Astrocyte (in vitro differentiated cells and primary cell): ENCODE measurements around the gene MPHOSPH9. TPM values are rescaled to one million over a fixed set of nuclear protein-coding genes. Genes with fewer than 3 reads are reported as not detected.

Experiments
- DNase-seq: peaks from one replicate; pipeline ENCODE4 v3.0.0-alpha.2; 2010; ENCODE audit warnings: low read depth
- FAIRE-seq: peaks from 2 replicates; lab custom pipeline; 2011; peaks lifted over from hg19 to GRCh38; lab: Jason Lieb, UNC
- H2AFZ ChIP-seq: 2 replicates; pipeline ENCODE4 v1.6.0; 2012; ENCODE audit warnings: low read depth, low read length, inconsistent platforms
- H3K27ac ChIP-seq: 2 replicates; pipeline ENCODE4 v1.5.1; 2011; ENCODE audit warnings: low read depth, low read length, inconsistent platforms
- H3K27me3 ChIP-seq: 2 replicates; pipeline ENCODE4 v1.6.0; 2011; ENCODE audit warnings: low read length, inconsistent platforms; ENCODE audit not compliant: insufficient read depth
- H3K36me3 ChIP-seq: 2 replicates; pipeline ENCODE4 v1.5.1; 2011; ENCODE audit warnings: low read length, inconsistent platforms; ENCODE audit not compliant: insufficient read depth
- H3K4me1 ChIP-seq: 2 replicates; pipeline ENCODE4 v1.5.1; 2011; ENCODE audit warnings: low read length, inconsistent platforms; ENCODE audit not compliant: insufficient read depth
- H3K4me2 ChIP-seq: 2 replicates; pipeline ENCODE4 v1.6.0; 2012; ENCODE audit warnings: low read length, inconsistent platforms
- H3K4me3 ChIP-seq: 2 replicates; pipeline ENCODE4 v1.5.1; 2011; ENCODE audit warnings: low read depth, mild to moderate bottlenecking, low read length, inconsistent platforms; ENCODE audit not compliant: insufficient read depth
- H3K79me2 ChIP-seq: 2 replicates; pipeline ENCODE4 v1.6.0; 2012; ENCODE audit warnings: mild to moderate bottlenecking, low read length, inconsistent platforms; ENCODE audit not compliant: insufficient read depth
- H3K9ac ChIP-seq: 2 replicates; pipeline ENCODE4 v1.6.0; 2012; ENCODE audit warnings: mild to moderate bottlenecking, low read length, inconsistent platforms
- H3K9me3 ChIP-seq: 2 replicates; pipeline ENCODE4 v1.5.1; 2012; ENCODE audit warnings: low read depth, mild to moderate bottlenecking, low read length, inconsistent platforms; ENCODE audit not compliant: insufficient read depth
- H4K20me1 ChIP-seq: 2 replicates; pipeline ENCODE4 v1.6.0; 2012; ENCODE audit warnings: low read length, inconsistent platforms; ENCODE audit not compliant: insufficient read depth
- H3K27ac Mint-ChIP-seq: one replicate; pipeline ENCODE4 v1.8.0; 2021; ENCODE audit warnings: mild to moderate bottlenecking, mixed read lengths; ENCODE audit not compliant: unreplicated experiment
- H3K27me3 Mint-ChIP-seq: one replicate; pipeline ENCODE4 v1.8.0; 2021; ENCODE audit warnings: low read depth, mixed read lengths; ENCODE audit not compliant: unreplicated experiment
- H3K36me3 Mint-ChIP-seq: one replicate; pipeline ENCODE4 v1.8.0; 2021; ENCODE audit warnings: low read depth, mixed read lengths; ENCODE audit not compliant: unreplicated experiment
- H3K4me1 Mint-ChIP-seq: one replicate; pipeline ENCODE4 v1.8.0; 2021; ENCODE audit warnings: low read depth, mixed read lengths; ENCODE audit not compliant: unreplicated experiment
- H3K4me3 Mint-ChIP-seq: one replicate; pipeline ENCODE4 v1.8.0; 2021; ENCODE audit warnings: mild to moderate bottlenecking, moderate library complexity, mixed read lengths; ENCODE audit not compliant: unreplicated experiment
- H3K9me3 Mint-ChIP-seq: one replicate; pipeline ENCODE4 v1.8.0; 2021; ENCODE audit warnings: mild to moderate bottlenecking, mixed read lengths; ENCODE audit not compliant: unreplicated experiment
- EZH2 ChIP-seq: IDR thresholded peaks from 2 replicates; pipeline ENCODE4 v1.6.1; 2012; ENCODE audit warnings: mild to moderate bottlenecking, low read length, inconsistent platforms; ENCODE audit not compliant: insufficient read depth
- total RNA-seq: library from RNA; stranded (reverse); gene quantifications from 2 replicates; pipeline ENCODE4 v1.2.1, GENCODE V29; 2021
- TF ChIP-seq, protein P1 (sequence below): IDR thresholded peaks from 2 replicates; pipeline ENCODE4 v1.5.1; 2011; ENCODE audit warnings: low read depth, mild to moderate bottlenecking, inconsistent platforms, low read length, moderate library complexity; ENCODE audit not compliant: insufficient read depth

The MPHOSPH9 gene
- total RNA-seq, 1 donor from 2014 or later: 24.9 TPM

DNA sequence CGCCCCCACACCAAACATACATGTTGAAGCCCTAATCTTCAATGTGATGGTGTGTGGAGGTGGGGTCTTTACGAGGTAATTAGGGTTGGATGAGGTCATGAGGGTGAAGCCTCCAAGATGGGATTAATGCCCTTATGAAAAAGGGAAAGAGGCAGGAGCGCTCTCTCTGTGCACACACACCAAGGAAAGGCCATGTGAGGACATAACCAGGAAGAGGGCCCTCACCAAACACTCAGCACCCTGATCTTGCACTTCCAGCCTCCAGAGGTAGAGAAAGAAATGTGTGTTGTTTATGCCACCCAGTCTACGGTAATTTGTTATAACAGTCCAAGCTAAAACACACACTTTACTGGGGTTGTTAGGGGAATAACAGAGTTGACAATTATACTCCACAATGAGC is 67.4 kb downstream of the MPHOSPH9 start:
- no peak overlapping the region for H3K27ac Mint-ChIP-seq
- H3K36me3 Mint-ChIP-seq: peaks cover 1% of the 10 kb centered on the region
- no peak overlapping the region for H2AFZ ChIP-seq
- no peak overlapping the region for H3K9ac ChIP-seq
- peaks cover 4% of the 10 kb centered on the region for H4K20me1 ChIP-seq
- H3K4me1 Mint-ChIP-seq: peaks cover 7% of the 10 kb centered on the region
- no peak overlapping the region for H3K4me3 Mint-ChIP-seq
- H3K4me2 ChIP-seq: no peak overlapping the region
- H3K9me3 ChIP-seq: no peaks in the 10 kb centered on the region
- no peaks in the 10 kb centered on the region for H3K4me1 ChIP-seq
- no peak overlapping the region for H3K27ac ChIP-seq
- H3K4me3 ChIP-seq: no peak overlapping the region
- TF ChIP-seq, protein P1, sequence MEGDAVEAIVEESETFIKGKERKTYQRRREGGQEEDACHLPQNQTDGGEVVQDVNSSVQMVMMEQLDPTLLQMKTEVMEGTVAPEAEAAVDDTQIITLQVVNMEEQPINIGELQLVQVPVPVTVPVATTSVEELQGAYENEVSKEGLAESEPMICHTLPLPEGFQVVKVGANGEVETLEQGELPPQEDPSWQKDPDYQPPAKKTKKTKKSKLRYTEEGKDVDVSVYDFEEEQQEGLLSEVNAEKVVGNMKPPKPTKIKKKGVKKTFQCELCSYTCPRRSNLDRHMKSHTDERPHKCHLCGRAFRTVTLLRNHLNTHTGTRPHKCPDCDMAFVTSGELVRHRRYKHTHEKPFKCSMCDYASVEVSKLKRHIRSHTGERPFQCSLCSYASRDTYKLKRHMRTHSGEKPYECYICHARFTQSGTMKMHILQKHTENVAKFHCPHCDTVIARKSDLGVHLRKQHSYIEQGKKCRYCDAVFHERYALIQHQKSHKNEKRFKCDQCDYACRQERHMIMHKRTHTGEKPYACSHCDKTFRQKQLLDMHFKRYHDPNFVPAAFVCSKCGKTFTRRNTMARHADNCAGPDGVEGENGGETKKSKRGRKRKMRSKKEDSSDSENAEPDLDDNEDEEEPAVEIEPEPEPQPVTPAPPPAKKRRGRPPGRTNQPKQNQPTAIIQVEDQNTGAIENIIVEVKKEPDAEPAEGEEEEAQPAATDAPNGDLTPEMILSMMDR: no peak
- no peak for TF ChIP-seq EZH2
- H3K27me3 ChIP-seq: no peaks in the 10 kb centered on the region
- FAIRE-seq (no peak), DNase-seq (no peak)
- H3K79me2 ChIP-seq: no peaks in the 10 kb centered on the region
- no peaks in the 10 kb centered on the region for H3K9me3 Mint-ChIP-seq
- peaks cover 15% of the 10 kb centered on the region for H3K36me3 ChIP-seq
- no peaks in the 10 kb centered on the region for H3K27me3 Mint-ChIP-seq

DNA sequence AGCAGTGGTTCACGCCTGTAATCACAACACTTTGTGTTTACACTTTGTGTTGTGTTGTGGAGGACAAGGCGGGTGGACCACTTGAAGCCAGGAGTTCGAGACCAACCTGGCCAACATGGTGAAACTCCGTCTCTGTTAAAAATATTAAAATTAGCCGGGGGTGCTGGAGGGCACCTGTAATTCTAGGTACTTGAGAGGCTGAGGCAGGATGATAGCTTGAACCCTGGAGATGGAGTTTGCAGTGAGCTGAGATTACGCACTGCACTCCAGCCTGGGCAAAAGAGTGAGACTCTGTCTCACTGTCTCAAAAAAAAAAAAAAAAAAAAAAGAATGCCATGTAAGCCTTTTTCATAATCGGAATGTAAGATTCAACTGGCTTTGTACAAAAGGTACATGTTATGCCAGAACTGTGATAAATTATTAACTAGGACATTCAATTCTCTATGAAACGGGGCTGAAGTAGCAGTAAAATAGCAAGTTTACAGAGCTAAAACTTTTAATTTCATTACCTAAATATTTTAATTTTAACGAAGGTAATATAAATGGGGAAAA is 68.2 kb downstream of the MPHOSPH9 start:
- peaks cover 4% of the 10 kb centered on the region for H4K20me1 ChIP-seq
- FAIRE-seq (no peak), DNase-seq (no peak)
- no peaks in the 10 kb centered on the region for H3K9me3 ChIP-seq
- Mint-ChIP-seq H3K27me3 (no peaks in the 10 kb centered on the region), H3K9me3 (no peaks in the 10 kb centered on the region), H3K4me1 (peaks cover 7% of the 10 kb centered on the region), H3K36me3 (peaks cover 1% of the 10 kb centered on the region), H3K27ac (no peak overlapping the region), H3K4me3 (no peak overlapping the region)
- H3K4me3 ChIP-seq: no peak overlapping the region
- no peaks in the 10 kb centered on the region for H3K27me3 ChIP-seq
- H3K4me2 ChIP-seq: no peak overlapping the region
- H3K9ac ChIP-seq: no peak overlapping the region
- H3K4me1 ChIP-seq: no peaks in the 10 kb centered on the region
- no peak overlapping the region for H2AFZ ChIP-seq
- H3K79me2 ChIP-seq: no peaks in the 10 kb centered on the region
- no peak overlapping the region for H3K27ac ChIP-seq
- peaks cover 18% of the 10 kb centered on the region for H3K36me3 ChIP-seq
- TF ChIP-seq, protein P1: no peak
- no peak for TF ChIP-seq EZH2

GRCh38 chr12:123164222-123164621 is 68.7 kb downstream of the MPHOSPH9 start:
- Histone ChIP-seq H3K9ac (no peak overlapping the region), H2AFZ (no peak overlapping the region), H3K79me2 (no peaks in the 10 kb centered on the region), H3K4me1 (no peaks in the 10 kb centered on the region), H3K4me2 (no peak overlapping the region), H3K36me3 (peaks cover 18% of the 10 kb centered on the region), H3K4me3 (no peak overlapping the region), H3K27me3 (no peaks in the 10 kb centered on the region), H3K9me3 (no peaks in the 10 kb centered on the region), H3K27ac (no peak overlapping the region), H4K20me1 (peaks cover 4% of the 10 kb centered on the region)
- Mint-ChIP-seq H3K4me3 (no peak overlapping the region), H3K9me3 (no peaks in the 10 kb centered on the region), H3K27ac (no peak overlapping the region), H3K4me1 (peaks cover 7% of the 10 kb centered on the region), H3K27me3 (no peaks in the 10 kb centered on the region), H3K36me3 (peaks cover 1% of the 10 kb centered on the region)
- DNase-seq: no peak
- FAIRE-seq: no peak
- TF ChIP-seq, protein P1: no peak
- no peak for TF ChIP-seq EZH2
